GM21526 (cell line): ENCODE measurements around the gene OR11A1.
"Not testable (repeated sequence)": the region's sequence is repeated elsewhere in the genome, so short reads cannot be mapped to it uniquely, and the experiment has no call there.

Experiments used
- ATAC-seq: cut with Tn5 transposase; IDR thresholded peaks from one replicate; pipeline ENCODE4 v1.9.1; 2021; ENCODE audit warnings: moderate library complexity; ENCODE audit not compliant: unreplicated experiment, low FRiP score

The OR11A1 gene

DNA sequence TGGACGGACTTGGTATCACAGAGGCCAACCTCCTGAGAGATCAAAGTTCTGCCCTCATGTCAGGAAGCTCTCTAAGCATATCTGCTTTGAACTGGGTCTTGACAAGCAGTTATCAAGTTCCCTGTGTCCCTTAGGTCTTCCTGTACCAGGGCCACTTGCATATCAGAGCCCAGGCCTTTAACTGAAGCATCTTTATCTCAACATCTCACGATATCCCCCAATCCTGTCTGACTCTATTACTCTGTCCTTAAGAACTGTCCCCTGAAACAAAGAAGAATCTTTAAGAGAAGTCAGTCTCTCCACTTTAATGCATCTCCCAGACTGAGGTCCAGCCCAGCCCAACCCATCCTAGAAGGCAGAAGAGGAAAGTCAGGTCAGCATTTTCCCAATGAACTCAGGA lies 22.7 kb upstream of the OR11A1 start:
- ATAC-seq = no peak

DNA sequence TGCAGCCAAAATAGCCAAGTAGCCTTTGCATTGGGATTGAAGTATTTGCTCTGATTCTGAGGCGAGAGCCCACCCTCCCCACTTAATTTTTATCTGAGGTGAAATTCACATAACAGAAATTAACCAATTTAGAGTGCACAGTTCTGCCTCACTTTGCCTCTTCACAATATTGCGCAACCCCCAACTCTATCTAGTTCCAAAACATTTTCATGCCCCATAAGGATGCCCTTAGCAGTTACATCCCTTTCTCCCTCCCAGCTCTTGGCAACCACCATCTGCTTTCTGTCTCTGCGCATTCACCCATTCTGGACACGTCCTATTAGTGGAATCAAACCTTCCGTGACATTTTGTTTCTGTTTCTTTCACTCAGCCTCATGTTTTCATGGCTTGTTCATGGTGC lies 21.9 kb upstream of the OR11A1 start:
- ATAC-seq = no peak

DNA sequence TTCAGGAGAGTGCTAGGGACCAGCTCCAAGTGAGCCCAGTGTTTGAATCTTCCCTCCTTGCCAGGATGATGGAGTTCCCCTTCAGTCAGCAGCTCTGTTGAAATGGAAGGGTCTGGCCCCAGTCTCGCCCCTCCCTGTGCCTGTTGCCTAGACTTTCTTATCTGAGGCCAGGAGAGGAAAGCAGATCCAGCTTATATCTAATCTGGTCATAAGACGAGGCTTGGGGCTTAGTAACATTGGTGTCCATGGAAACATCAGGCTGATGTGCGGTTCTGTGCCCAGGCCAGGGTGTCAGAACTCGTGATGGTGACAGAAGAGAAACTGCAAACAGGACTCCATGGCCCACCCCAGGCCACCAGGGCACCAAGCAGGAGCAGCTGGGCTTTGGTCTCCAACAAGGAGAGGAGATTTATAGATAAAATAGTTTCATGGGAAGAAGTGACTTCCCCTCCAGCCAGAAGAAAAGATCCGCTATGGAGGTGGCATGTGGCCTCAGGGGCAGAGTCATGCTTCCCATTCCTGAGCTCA lies 21.1 kb upstream of the OR11A1 start:
- no peak for ATAC-seq

DNA sequence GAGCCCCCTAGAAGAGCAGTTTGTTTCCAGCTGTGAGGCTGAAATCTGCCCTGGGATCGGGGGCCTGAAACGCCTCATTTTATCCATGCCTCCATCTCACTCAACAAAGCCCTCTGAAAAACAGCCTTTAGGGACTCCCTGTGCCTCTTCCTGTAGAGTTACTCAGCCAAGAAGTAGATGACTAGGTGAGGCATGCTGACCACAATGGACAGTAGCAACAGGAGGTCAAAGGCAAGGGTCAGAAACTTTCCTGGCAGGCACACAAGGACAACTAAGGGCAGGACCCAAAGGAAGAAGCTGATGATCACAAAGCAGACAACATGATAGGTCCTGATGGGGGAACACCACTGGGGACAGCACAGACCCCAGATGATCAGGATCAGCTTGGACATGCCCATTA lies 18.1 kb upstream of the OR11A1 start:
- no peak for ATAC-seq

DNA sequence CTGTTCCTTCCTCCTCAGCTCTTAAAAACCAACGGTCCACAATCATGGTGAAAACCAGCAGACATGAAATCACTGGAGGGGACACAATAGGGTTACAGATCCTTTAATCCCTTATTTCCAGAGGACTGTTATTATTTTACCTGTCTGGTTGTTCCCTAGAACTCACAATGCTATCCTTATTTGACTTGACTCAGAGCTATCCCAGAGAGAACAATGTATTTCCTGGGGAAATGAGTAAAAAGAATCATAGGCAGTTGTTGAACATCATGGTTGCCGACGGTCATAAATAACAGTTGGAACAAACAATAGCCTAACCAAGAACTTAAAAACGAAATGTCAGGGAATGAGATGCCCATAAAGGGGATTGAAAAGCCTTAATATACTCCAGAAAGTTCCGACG lies 9.4 kb upstream of the OR11A1 start:
- ATAC-seq = no peak

DNA sequence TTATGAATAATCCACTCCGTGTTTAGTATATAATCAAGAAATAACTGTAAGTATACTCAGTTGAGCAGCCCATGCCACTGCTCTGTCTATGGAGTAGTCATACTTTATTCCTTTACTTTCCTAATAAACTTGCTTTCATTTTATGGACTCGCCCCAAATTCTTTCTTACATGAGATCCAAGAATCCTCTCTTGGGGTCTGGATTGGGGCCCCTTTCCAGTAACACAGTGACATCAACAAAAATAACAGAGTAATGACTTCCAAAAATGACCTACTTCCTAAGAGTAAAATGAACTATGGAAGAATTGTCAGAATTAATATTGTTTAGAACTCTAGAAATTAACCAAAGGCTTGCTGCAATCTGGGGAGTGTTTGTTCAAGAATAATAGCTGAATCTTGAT lies 8.9 kb upstream of the OR11A1 start:
- no peak for ATAC-seq

DNA sequence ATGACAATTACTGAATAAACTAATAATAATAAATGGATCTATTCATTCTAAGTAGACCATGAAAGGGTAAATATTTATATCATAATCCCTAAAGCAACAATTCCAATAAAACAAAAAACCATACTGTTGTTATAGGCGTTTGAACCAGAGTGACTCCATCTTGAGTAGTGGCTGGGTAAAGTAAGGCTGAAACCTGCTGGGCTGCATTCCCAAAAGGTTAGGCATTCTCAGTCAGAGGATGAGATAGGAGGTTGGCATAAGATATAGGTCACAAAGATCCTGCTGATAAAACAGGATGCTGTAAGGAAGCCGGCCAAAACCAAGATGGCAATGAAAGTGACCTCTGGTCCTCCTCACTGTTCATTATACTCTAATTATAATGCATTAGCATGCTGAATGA lies 8.4 kb upstream of the OR11A1 start:
- no peak for ATAC-seq

DNA sequence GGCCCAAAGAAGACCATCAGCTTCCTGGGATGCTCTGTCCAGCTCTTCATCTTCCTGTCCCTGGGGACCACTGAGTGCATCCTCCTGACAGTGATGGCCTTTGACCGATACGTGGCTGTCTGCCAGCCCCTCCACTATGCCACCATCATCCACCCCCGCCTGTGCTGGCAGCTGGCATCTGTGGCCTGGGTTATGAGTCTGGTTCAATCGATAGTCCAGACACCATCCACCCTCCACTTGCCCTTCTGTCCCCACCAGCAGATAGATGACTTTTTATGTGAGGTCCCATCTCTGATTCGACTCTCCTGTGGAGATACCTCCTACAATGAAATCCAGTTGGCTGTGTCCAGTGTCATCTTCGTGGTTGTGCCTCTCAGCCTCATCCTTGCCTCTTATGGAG lies 5.2 kb upstream of the OR11A1 start:
- no peak for ATAC-seq

DNA sequence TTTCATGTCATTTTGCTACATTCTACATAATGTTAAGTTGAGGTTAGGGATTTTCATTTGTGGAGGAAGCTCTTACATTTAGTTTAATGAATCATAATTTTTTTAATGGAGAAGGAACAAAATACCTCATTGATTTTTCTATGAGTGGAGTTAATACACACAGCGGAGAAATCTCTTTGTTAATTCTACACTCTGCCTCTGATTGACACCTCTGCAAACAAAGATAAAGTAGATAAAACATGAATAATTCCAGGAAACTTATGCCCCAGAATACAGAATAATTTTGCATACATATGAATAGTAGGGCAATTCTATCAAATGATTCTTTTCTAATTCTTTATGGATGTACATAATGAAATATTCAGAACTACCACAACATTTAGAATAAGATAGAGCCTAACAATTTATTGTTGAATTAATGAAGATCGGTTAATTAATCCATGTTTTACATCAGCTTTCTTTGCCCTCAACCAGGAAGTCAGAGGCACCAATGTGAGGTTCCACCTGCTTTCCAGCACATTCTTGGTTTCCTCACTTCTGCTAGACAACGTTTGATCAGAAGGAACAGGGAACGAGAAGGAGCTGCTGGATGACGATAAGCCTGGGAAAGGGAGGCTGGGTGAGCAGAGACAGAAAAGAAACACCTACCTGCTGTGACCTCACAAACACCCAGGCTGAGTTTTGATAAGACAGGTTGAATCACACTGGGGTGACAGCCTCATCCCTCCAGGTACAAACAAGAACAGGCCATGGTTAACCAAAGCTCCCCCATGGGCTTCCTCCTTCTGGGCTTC lies 4.3 kb upstream of the OR11A1 start:
- ATAC-seq = no peak

DNA sequence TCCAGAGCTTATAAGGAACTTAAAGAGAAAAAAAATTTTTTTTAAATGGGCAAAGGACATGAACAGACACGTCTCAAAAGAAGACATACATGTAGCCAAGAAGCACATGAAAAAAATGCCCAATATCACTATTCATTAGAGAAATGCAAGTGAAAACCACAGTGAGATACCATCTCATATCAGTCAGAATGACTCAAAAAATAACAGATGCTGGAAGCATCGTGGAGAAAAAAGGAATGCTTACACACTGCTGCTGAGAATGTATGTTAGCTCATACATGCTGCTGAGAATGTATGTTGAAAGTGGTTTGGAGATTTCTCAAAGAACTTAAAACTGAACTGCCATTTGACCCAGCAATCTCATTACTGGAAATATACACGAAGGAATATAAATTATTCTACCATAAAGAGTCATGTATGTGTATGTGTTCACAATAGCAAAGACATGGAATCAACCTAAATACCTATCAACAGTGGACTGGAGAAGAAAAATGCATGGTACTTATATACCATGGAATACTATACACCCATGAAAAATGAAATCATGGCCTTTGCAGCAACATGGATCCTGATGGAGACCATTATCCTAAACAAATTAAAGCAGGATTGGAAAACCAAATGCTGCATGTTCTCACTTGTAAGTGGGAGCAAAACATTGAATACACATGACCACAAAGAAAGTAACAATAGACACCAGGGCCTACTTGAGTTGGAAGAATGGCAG lies 5.2 kb downstream of the OR11A1 start:
- no peak for ATAC-seq

DNA sequence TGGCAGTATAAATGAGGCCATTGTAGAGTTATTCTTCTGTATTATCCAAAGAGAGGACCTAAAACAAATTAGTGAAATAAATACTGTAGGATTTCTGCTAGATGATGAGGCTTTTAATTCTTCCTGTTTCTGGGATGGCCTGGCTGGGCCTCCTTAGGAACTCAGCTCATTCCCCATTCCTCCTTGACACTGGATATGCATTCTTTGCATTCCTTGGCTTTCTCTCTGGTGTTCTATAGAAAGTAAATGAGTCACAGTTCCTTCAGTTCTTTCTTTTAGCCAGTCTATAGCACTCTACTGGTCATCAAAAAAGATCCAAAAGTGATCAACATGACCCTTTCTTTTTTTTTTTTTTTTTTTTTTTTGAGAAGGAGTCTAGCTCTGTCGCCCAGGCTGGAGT lies 9.2 kb downstream of the OR11A1 start:
- no peak for ATAC-seq

DNA sequence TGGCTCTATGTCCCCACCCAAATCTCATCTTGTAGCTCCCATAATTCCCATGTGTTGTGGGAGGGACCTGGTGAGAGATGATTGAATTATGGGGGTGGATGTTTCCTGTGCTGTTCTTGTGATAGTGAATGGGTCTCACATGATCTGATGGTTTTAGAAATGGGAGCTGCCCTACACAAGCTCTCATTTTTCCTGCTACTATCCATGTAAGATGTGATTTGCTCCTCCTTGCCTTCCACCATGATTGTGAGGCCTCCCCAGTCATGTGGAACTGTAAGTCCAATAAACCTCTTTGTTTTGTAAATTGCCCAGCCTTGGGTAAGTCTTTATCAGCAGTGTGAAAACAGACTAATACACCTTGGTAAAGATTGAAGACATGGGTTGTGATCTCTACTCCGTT lies 12.8 kb downstream of the OR11A1 start:
- not testable (repeated sequence) for ATAC-seq

DNA sequence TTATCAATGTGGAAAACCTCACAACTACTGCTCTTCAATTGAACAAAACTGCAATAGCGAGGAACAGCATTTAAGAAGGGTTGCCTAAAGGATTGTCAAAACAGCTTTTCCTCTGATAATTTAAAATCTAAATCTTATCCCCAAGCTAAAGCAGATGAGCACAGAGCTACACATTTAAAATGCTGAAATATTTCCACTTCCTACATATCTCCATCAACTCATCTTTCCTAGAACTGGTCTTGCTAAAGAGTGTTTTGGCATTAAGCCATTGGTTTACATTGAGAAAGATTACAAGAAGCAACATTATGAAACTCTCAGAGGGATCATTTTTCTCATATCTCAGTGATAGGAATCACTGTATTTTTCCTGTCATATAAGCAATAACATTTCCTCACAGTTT lies 14.2 kb downstream of the OR11A1 start:
- ATAC-seq = no peak

DNA sequence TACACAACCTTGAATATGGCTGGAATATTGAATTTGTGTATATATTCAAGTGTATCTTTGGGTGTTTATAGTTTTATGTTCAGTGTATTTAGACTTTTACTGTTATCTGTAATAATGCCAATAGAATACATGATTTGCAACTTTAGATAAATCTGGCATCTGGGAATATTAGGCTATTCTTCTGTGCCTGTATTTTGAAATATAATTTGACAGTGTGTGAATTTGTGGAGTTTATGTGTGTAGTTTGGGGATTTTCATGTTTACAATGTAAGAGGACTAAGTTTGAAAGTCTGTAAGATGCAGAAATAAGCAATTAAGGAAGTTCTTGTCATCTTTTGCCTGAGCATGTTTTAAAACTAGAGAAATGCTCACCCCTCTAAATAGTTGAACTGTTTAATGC lies 17.9 kb downstream of the OR11A1 start, which contains the start of gene OR10C1:
Gene OR10C1 (plus strand): TSS at position 301 of the 400 bp plus-strand sequence. CDS start 710 bp downstream, outside the sequence.
- ATAC-seq = no peak

DNA sequence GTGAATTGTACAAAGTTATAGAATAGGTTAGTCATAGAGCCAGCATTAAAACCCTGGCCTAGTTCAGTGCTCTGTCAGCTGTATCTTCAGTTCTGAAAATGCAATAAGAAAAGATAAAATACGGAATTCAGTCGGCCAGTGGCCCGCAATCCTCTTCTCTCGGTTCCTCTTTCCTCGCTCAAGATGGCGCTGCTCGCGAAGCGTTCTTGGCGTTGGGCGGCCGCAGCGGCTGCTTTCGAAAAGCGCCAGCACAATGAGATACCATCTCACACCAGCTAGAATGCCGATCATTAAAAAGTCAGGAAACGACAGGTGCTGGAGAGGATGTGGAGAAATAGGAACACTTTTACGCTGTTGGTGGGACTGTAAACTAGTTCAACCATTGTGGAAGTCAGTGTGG lies 20.1 kb downstream of the OR11A1 start:
- not testable (repeated sequence) for ATAC-seq

DNA sequence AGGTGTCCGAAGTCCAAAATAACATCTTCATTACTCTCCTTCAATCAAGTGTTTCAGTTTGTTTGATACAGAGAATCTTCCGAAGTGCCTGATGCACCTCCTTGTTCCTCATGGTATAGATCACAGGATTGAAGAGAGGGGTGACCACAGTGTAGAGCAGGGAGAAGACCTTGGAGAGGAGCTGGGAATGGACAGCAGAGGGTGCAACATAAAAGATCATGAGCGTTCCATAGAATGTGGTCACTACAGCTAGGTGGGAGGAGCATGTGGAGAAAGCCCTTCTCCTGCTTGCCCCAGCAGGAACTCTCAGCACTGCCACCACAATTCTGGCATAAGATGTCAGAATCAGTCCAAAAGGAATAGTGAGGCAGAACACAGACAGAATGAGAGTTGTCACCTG lies 30.2 kb downstream of the OR11A1 start:
- ATAC-seq = no peak

DNA sequence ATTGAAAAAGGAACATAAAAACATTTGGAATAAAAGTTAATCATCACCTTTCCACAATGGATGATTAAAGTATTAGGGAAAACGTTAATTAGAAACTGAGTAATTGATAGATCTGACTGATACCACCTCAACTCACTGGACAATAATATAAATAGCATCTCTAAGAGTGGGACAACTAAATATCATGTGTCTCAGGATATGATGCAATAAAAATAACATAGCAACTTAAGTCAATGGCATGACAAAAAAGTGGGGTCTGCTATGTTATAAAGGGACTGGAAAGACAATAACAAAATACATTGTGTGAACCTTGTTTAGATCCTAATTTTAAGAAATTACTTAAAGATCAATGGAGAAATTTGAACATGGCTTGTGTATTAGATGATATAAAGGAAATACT lies 31.8 kb downstream of the OR11A1 start:
- no peak for ATAC-seq

DNA sequence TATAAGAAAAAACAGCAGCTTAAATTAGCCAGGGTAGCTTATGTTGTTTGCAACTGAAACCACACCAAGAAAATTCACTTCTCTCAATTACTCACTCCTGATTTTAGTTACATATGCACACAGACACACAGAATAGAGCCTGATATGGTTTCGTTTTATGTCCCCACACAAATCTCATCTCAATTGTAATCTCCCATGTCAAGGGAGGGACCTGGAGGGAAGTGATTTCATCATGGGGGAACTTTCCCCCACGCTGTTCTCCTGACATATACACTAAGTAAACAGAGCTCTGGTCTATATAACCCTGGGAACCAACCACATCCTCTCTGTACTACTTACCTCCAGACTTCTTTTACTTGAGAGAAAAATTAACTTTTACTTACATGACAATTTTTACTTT lies 32.3 kb downstream of the OR11A1 start:
- no peak for ATAC-seq

DNA sequence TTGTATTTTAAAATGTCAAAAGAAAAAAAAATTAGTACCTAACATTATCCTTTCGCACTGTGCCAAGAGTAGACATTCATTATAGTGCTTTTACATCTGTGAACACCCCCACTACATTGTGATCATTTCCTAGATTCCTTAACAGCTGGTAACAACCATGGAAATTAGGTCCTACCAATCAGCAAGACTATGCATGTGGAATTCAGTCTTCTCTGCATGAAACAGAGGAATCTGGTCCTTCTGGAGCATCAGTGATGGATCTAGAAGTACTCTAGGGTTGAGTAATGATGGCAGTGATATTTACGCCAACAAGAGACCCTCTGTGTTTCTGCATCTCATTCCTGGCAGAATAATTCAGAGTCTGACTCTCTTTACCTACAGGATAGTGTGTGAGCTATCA lies 32.7 kb downstream of the OR11A1 start:
- no peak for ATAC-seq

DNA sequence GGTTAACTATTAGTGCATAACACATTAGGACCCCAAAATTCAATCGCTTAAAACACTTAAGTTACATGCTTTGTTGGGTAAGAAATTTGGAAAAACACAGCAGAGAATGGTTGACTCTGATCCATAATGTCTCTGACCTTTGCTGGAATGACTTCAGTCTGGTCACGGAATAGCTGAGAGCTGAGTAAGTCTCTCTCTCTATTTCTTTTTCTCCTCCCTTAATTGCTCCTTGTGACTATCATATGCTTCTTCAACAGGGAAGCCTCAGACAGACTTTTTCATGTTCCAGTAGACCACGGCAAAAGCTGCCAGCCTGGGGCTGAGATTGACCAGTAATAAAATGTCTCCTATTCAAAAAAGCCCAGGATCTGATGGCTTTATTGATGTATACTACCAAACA lies 37.4 kb downstream of the OR11A1 start:
- no peak for ATAC-seq

DNA sequence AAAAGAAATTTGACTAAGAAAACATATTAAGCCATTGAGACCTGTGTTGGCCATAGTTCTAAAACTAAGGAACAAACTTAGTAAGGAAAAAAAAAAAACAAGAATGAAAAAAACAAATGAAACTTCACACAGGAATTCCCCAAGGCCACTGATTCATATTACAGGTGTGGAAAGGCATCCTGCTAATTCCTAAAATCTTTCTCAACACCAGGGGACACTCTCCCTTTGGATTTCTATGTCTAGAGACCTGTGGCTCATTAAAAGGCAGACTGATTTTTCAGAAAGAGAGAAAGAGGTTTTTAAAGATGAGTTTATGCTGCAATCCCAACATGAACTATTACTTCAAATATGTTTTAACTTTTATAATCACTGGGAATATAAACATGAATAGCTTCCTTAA lies 42.3 kb downstream of the OR11A1 start, which contains the start of gene OR12D1:
Gene OR12D1 (plus strand): TSS at position 341 of the 400 bp plus-strand sequence.
- ATAC-seq = no peak

DNA sequence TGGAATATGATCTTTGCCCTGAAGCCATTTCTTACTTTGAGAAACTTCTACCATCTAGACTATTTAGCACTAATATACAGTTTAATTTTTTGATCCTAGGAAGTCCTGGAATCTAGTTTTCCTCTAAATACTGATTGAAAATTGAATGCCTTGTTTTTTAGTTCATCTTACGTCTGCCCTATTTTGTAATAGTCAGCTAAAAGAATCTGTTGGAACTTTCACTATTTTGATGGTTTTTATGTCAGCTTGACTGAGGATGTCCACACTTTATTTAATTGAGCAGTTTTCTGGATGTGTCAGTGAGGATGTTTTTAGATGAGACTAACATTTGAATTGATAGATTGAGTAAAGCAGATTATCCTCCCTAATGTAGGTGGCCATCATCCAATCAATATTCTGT lies 53.1 kb downstream of the OR11A1 start:
- no peak for ATAC-seq
